IgD-negative memory B cell (primary cell): Measurements from ENCODE around the gene DHX9. TPM values are rescaled to one million over a fixed set of nuclear protein-coding genes. Genes with fewer than 3 reads are reported as not detected.

Source experiments
- H3K27ac Mint-ChIP-seq, 3 donors: one replicate each; pipeline ENCODE4 v1.8.0; 2020 to 2022; ENCODE audit warnings: mild to moderate bottlenecking in 3 of 3, mixed read lengths in 3 of 3, moderate library complexity in 1 of 3
- H3K27me3 Mint-ChIP-seq: one replicate; pipeline ENCODE4 v1.8.0; 2021; ENCODE audit warnings: mixed read lengths
- H3K36me3 Mint-ChIP-seq: one replicate; pipeline ENCODE4 v1.8.0; 2020; ENCODE audit warnings: mild to moderate bottlenecking, mixed read lengths
- H3K4me1 Mint-ChIP-seq, 3 donors: one replicate each; pipeline ENCODE4 v1.8.0; 2020 to 2022; ENCODE audit warnings: mixed read lengths in 3 of 3, mild to moderate bottlenecking in 1 of 3
- H3K4me3 Mint-ChIP-seq, 4 donors: one replicate each; pipeline ENCODE4 v1.8.0; 2020 to 2022; ENCODE audit warnings: mild to moderate bottlenecking in 4 of 4, mixed read lengths in 4 of 4, moderate library complexity in 3 of 4
- H3K9me3 Mint-ChIP-seq, 3 donors: one replicate each; pipeline ENCODE4 v1.8.0; 2020 to 2021; ENCODE audit warnings: mixed read lengths in 3 of 3, mild to moderate bottlenecking in 1 of 3
- polyA plus RNA-seq: library from polyadenylated mRNA; unstranded; fragments of 300-500 nt; fragmentation: Illumina TruSeq; gene quantifications from one replicate; pipeline ENCODE4 v1.2.3, GENCODE V29; 2021

The DHX9 gene
- polyA plus RNA-seq, 1 donor from 2014 or later, result 93.7 TPM

DNA sequence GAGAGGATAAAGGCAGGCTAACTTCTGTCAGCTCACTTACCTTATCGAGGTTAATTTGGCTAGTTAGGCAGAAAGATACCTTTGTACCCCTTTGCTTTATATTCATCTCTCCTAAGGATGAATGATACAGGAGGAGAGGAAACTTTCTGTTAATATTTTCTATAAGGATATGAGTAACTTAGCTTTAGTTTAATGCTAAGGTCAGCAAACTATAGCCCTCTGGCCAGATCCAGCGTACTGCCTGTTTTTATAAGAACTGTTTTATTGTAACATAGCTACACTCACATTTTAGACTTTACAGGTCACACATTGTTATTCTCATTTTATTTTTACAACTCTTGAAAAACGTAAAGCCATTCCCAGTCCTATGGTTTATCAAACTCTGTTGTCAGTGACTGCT is 18.1 kb downstream of the DHX9 start:
- Mint-ChIP-seq H3K27me3 (no peaks in the 10 kb centered on the region), H3K4me1 (peaks cover 0 to 5% (median 0%) of the 10 kb centered on the region in 3 donors), H3K27ac (no peak overlapping the region), H3K4me3 (no peak overlapping the region), H3K36me3 (peaks cover 4% of the 10 kb centered on the region), H3K9me3 (no peaks in the 10 kb centered on the region)

DNA sequence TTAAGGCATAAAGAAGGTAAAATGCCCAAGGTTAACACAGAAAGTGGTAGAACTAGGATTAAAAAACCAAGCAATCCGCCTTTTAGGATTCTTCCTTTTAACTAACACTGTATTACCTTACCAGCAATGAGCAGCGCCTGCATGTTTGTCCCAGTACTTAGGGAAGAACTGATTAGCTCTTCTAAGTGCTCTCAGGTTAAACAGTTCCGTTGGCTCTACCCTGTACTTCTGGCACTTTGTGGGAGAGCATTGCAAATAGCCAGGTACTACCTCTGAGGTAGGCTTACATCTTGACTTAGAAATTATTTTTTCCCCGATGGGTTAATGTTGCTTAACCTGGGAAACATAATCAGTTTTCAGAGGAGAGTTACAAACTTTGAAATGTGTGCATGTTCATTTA is 21.5 kb downstream of the DHX9 start:
- Mint-ChIP-seq H3K4me3 (no peak overlapping the region), H3K36me3 (peaks cover 4% of the 10 kb centered on the region), H3K27ac (no peak overlapping the region), H3K9me3 (no peaks in the 10 kb centered on the region), H3K4me1 (peaks cover 0 to 3% (median 0%) of the 10 kb centered on the region in 3 donors), H3K27me3 (no peaks in the 10 kb centered on the region)

GRCh38 chr1:182861994-182862393 is 22.8 kb downstream of the DHX9 start:
- H3K4me3 Mint-ChIP-seq, result no peak overlapping the region
- H3K36me3 Mint-ChIP-seq, result peaks cover 4% of the 10 kb centered on the region
- no peaks in the 10 kb centered on the region for H3K27me3 Mint-ChIP-seq
- H3K4me1 Mint-ChIP-seq, result peaks cover 0 to 3% (median 0%) of the 10 kb centered on the region in 3 donors
- no peaks in the 10 kb centered on the region for H3K9me3 Mint-ChIP-seq
- no peak overlapping the region for H3K27ac Mint-ChIP-seq

- Mint-ChIP-seq H3K36me3 (peaks cover 3% of the 10 kb centered on the region), H3K27ac (peak overlapping the region in 1 of 3 donors; percentile 73)
Observed at GRCh38 chr1:182862827-182863226, 23.7 kb downstream of the DHX9 start.

DNA sequence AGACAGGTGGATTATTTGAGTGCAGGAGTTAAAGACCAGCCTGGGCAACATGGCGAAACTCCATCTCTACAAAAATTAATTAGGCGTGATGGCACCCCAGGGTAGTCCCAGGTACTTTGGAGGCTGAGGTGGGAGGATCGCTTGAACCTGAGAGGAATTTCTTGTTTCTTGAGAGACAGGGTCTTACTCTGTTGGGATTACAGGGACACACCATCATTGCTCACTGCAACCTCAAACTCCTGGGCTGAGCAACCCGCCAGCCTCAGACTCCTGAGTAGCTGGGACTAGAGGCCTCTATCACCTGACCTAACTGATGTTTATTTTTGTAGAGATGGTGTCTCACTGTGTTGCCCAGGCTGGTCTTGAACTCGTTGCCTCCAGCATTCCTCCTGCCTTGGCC is 24.8 kb downstream of the DHX9 start:
- H3K27ac Mint-ChIP-seq, result peak overlapping the region in 1 of 3 donors; percentile 45
- no peaks in the 10 kb centered on the region for H3K36me3 Mint-ChIP-seq
- H3K9me3 Mint-ChIP-seq, result no peaks in the 10 kb centered on the region
- no peaks in the 10 kb centered on the region for H3K27me3 Mint-ChIP-seq
- no peaks in the 10 kb centered on the region for H3K4me1 Mint-ChIP-seq
- H3K4me3 Mint-ChIP-seq, result no peak overlapping the region

More at GRCh38 chr1:182862827-182863226, 23.7 kb downstream of the DHX9 start:
- H3K27me3 Mint-ChIP-seq, result no peaks in the 10 kb centered on the region
- H3K4me3 Mint-ChIP-seq, result no peak overlapping the region
- peaks cover 0 to 3% (median 0%) of the 10 kb centered on the region in 3 donors for H3K4me1 Mint-ChIP-seq
- no peaks in the 10 kb centered on the region for H3K9me3 Mint-ChIP-seq

DNA sequence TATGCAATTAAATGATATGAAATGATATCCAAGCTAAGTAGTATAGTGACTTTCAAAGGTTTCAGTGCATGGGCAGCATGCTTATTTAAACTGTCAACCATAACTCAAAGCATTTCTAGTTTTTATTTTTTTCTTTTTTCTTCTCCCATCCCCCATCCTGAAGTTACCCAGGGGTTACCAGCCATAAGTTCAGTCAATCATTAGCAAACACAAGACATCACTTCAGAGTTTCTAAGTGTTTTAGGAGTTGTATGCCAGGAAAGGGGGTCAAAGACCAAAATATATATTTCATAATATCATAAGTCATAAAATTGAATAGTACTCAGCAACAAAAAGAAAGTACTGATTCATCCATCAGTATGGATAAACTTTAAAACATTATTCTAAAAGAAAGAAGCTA is 28.7 kb downstream of the DHX9 start:
- no peaks in the 10 kb centered on the region for H3K27me3 Mint-ChIP-seq
- H3K27ac Mint-ChIP-seq, result no peak overlapping the region
- no peaks in the 10 kb centered on the region for H3K9me3 Mint-ChIP-seq
- no peak overlapping the region for H3K4me3 Mint-ChIP-seq
- no peaks in the 10 kb centered on the region for H3K4me1 Mint-ChIP-seq
- H3K36me3 Mint-ChIP-seq, result peaks cover 3% of the 10 kb centered on the region

DNA sequence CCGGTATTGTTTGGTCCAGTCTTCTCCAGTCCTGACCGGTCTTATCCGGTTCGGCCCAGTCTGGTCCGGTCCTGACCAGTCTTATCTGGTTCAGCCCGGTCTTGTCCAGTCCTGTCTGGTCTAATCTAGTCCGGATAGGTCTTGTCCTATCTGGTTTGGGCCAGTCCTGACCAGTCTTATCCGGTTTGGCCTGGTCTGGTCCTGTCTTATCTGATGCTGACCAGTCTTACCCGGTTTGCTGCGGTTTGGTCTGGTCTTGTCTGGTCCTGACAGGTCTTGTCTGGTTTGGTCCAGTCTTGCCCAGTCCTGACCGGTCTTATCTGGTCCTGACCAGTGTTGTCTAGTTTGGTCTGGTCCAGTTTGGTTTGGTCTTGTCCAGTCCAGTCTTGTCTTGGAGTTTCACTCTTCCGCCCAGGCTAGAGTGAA is 30.1 kb downstream of the DHX9 start:
- Mint-ChIP-seq H3K9me3 (no peaks in the 10 kb centered on the region), H3K4me3 (no peak overlapping the region), H3K27me3 (no peaks in the 10 kb centered on the region), H3K36me3 (peaks cover 7% of the 10 kb centered on the region), H3K4me1 (no peaks in the 10 kb centered on the region), H3K27ac (no peak overlapping the region)

DNA sequence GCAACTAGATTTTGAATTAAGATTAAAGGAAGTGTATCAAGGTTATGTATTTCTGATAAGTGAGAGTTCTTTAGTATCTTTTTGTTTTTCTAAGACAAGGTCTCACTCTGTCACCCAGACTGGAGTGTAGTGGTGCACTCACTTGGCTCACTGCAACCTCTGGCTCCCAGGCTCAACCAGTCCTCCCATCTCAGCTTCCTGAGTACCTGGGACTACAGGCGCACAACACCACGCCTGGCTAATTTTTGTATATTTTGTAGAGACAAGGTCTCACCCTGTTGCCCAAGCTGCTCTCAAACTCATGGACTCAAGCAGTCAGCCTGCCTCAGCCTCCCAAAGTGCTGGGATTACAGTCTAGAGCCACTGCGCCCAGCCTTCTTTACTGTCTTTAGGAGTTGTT is 33.7 kb downstream of the DHX9 start:
- H3K9me3 Mint-ChIP-seq, result no peaks in the 10 kb centered on the region
- H3K4me3 Mint-ChIP-seq, result no peak overlapping the region
- peaks cover 7% of the 10 kb centered on the region for H3K36me3 Mint-ChIP-seq
- no peaks in the 10 kb centered on the region for H3K27me3 Mint-ChIP-seq
- H3K4me1 Mint-ChIP-seq, result no peaks in the 10 kb centered on the region
- no peak overlapping the region for H3K27ac Mint-ChIP-seq

DNA sequence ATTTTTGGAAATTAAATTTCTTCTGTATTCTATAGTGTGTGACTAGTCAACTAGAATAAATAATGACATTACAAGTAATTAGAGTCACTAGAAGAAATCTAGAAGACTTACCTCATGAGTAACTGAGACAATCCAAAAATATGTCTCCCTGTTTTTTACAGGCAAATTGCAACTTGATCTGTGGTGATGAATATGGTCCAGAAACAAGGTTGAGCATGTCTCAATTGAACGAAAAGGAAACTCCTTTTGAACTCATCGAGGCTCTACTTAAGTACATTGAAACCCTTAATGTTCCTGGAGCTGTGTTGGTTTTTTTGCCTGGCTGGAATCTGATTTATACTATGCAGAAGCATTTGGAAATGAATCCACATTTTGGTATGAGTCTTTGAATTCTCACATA is 36.7 kb downstream of the DHX9 start:
- Mint-ChIP-seq H3K36me3 (peaks cover 9% of the 10 kb centered on the region), H3K4me1 (no peaks in the 10 kb centered on the region), H3K27me3 (no peaks in the 10 kb centered on the region), H3K27ac (no peak overlapping the region), H3K9me3 (no peaks in the 10 kb centered on the region), H3K4me3 (no peak overlapping the region)

DNA sequence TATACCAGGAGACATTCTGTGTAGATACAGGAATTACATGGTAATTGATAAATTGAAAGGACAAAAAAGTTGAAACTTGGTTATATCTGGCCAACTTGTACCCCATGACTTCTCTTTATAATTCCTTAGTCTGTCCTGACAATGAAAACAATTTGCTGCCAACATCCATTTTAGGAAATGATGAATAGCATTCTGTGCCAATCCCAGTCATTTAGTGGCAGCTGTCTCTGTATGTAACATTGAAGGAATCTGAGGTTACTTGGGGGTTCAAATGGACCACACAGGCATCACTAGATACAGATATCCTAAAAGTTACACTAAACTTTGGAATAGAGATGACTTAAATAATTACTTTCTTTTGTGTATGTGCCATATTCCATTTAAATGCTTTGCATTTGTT is 38.2 kb downstream of the DHX9 start:
- no peak overlapping the region for H3K4me3 Mint-ChIP-seq
- no peak overlapping the region for H3K27ac Mint-ChIP-seq
- H3K36me3 Mint-ChIP-seq, result peaks cover 7% of the 10 kb centered on the region
- no peaks in the 10 kb centered on the region for H3K4me1 Mint-ChIP-seq
- no peaks in the 10 kb centered on the region for H3K9me3 Mint-ChIP-seq
- H3K27me3 Mint-ChIP-seq, result no peaks in the 10 kb centered on the region

DNA sequence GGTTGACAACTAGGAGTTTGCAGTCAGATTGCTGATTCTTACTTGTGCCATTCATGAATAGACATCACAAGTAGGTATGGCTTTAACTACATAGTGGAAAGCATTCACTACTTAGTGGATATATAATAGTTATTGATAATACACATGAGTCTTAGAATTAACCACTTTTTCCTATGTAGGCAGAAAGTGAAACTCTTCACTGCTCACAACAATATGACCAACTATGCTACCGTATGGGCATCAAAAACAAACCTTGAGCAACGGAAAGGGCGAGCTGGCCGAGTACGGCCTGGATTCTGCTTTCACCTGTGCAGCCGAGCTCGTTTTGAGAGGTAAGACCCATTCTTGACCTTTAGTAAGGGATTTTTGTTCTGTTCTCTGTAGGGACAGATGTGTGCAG is 38.7 kb downstream of the DHX9 start:
- no peak overlapping the region for H3K27ac Mint-ChIP-seq
- H3K36me3 Mint-ChIP-seq, result peaks cover 7% of the 10 kb centered on the region
- H3K4me1 Mint-ChIP-seq, result no peaks in the 10 kb centered on the region
- no peaks in the 10 kb centered on the region for H3K9me3 Mint-ChIP-seq
- no peaks in the 10 kb centered on the region for H3K27me3 Mint-ChIP-seq
- no peak overlapping the region for H3K4me3 Mint-ChIP-seq

DNA sequence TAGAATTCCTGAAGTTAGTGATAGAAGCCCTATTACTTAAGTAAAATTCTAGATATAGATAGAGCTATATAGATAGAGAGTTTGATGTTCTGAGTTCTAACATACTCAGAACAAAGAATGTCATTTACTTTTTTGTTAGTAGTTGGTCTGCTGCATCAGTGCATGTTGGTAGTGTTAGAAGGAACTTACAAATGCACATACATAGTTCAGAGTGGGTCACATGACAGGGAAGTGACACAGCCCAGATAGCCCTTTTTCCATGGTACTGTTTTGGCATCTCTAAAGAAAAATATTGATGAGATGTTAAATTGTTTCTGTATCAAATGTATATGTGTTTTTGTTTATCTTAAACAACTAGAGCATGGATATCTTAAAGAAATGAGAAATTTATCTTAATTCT is 45.7 kb downstream of the DHX9 start:
- H3K4me1 Mint-ChIP-seq, result peaks cover 0 to 3% (median 3%) of the 10 kb centered on the region in 3 donors
- peaks cover 6% of the 10 kb centered on the region for H3K36me3 Mint-ChIP-seq
- H3K9me3 Mint-ChIP-seq, result no peaks in the 10 kb centered on the region
- no peaks in the 10 kb centered on the region for H3K27me3 Mint-ChIP-seq
- H3K27ac Mint-ChIP-seq, result no peak overlapping the region
- no peak overlapping the region for H3K4me3 Mint-ChIP-seq

DNA sequence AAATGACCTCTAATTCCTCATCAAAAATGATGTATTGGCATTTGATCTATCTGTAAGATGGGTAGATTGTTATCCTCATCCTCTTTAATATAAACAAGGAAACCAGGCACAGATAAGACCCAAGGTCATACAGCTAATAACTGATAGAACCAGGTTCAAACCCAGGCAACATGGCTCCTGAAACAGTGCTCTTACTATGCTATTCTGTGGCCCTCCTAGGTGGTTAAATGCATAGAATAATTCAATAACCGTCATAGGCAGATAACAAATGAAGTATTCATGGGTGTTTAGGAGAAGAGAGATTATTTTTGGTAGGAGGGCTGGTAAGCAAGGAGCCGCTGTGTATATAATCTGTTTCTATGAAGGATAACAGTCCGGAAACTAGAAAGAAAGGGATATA is 46.4 kb downstream of the DHX9 start:
- Mint-ChIP-seq H3K4me3 (no peak overlapping the region), H3K27ac (no peak overlapping the region), H3K27me3 (no peaks in the 10 kb centered on the region), H3K36me3 (peaks cover 3% of the 10 kb centered on the region), H3K4me1 (peaks cover 0 to 6% (median 3%) of the 10 kb centered on the region in 3 donors), H3K9me3 (no peaks in the 10 kb centered on the region)

GRCh38 chr1:182886985-182887384 is 47.8 kb downstream of the DHX9 start:
- no peaks in the 10 kb centered on the region for H3K9me3 Mint-ChIP-seq

DNA sequence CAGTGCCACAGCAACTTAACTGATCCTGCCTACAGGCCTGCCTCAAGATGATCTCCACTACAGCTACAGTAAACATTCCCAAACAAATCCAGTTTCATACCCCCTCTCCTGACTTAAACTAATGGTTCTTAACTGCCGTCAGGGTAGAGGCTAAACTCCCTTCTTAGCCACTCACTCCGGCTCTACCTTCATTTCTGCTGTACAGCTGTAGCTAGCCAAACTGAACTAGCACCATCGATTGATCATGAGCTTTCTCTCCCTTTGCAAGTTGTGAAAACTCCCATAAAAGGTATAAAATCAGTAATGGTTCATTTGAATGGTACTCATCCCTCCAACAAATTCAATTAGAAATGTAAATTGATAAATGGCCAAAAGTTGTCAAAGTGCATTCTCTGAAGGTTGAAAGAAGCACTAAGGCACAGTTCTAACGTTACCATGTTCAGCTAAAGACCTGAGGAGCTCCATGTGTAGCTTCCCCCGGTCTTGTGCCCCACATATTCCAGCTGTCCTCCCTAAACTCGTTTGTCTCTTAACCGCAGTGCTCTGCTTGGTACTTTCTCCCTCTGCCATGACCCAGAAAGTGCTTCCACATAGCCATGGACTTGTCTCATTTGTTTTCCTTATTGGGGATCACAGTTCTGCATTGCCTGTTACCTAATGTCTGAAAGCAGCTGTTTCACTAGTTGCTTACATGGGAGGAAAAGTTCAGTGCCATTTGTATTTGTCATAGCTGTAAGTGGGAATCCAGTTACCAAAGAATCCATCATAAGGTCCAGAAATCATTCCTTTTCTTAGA is 49.8 kb downstream of the DHX9 start:
- Mint-ChIP-seq H3K27ac (peak overlapping the region in 1 of 3 donors; percentile 64), H3K36me3 (peaks cover 3% of the 10 kb centered on the region)

More at GRCh38 chr1:182886985-182887384, 47.8 kb downstream of the DHX9 start:
- H3K36me3 Mint-ChIP-seq, result peaks cover 3% of the 10 kb centered on the region
- H3K27me3 Mint-ChIP-seq, result no peaks in the 10 kb centered on the region
- H3K4me3 Mint-ChIP-seq, result no peak overlapping the region
- peak overlapping the region in 1 of 3 donors; percentile 91 for H3K27ac Mint-ChIP-seq
- peaks cover 0 to 6% (median 3%) of the 10 kb centered on the region in 3 donors for H3K4me1 Mint-ChIP-seq

GRCh38 chr1:182889997-182890396 is 50.9 kb downstream of the DHX9 start:
- Mint-ChIP-seq H3K9me3 (peaks cover 0 to 4% (median 2%) of the 10 kb centered on the region in 3 donors), H3K27ac (peak overlapping the region; percentile 20 to 64 (median 24)), H3K27me3 (no peaks in the 10 kb centered on the region), H3K36me3 (peaks cover 6% of the 10 kb centered on the region), H3K4me1 (peaks cover 0 to 6% (median 3%) of the 10 kb centered on the region in 3 donors), H3K4me3 (no peak overlapping the region)

More for the DNA sequence above, 49.8 kb downstream of the DHX9 start:
- H3K27me3 Mint-ChIP-seq, result no peaks in the 10 kb centered on the region
- H3K4me3 Mint-ChIP-seq, result no peak overlapping the region
- H3K4me1 Mint-ChIP-seq, result peaks cover 0 to 6% (median 3%) of the 10 kb centered on the region in 3 donors
- peaks cover 0 to 4% (median 2%) of the 10 kb centered on the region in 3 donors for H3K9me3 Mint-ChIP-seq
